GM19372 (cell line): ENCODE measurements around the gene EIF3J.
"Not testable (repeated sequence)": the region's sequence is repeated elsewhere in the genome, so short reads cannot be mapped to it uniquely, and the experiment has no call there.

Experiments used
- ATAC-seq: cut with Tn5 transposase; IDR thresholded peaks from one replicate; pipeline ENCODE4 v1.9.1; 2021; ENCODE audit warnings: mild to moderate bottlenecking, low read depth, moderate library complexity; ENCODE audit not compliant: unreplicated experiment

EIF3J gene

GRCh38 chr15:44541282-44541958 is 4.5 kb downstream of the EIF3J start:
- no peak for ATAC-seq

- ATAC-seq: no peak
These were observed 5.6 kb downstream of the EIF3J start for GRCh38 chr15:44542596-44542995.

GRCh38 chr15:44544745-44545144 is 7.8 kb downstream of the EIF3J start:
- not testable (repeated sequence) for ATAC-seq

- ATAC-seq: no peak
These were observed 9.2 kb downstream of the EIF3J start for GRCh38 chr15:44545913-44546802.

- ATAC-seq: not testable (repeated sequence)
These were observed 12.2 kb downstream of the EIF3J start for GRCh38 chr15:44549152-44549551.

GRCh38 chr15:44550256-44550655 is 13.3 kb downstream of the EIF3J start:
- ATAC-seq: no peak

GRCh38 chr15:44550734-44551133 is 13.8 kb downstream of the EIF3J start:
- ATAC-seq: no peak

- ATAC-seq: no peak
These were observed 18.2 kb downstream of the EIF3J start for GRCh38 chr15:44554934-44555723.

GRCh38 chr15:44560926-44561325 is 24.0 kb downstream of the EIF3J start:
- ATAC-seq: not testable (repeated sequence)

- ATAC-seq: no peak
These were observed 28.6 kb downstream of the EIF3J start for GRCh38 chr15:44565387-44566154.

- no peak for ATAC-seq
These were observed 29.2 kb downstream of the EIF3J start for GRCh38 chr15:44566155-44566540.

GRCh38 chr15:44568338-44568737 is 31.4 kb downstream of the EIF3J start:
- ATAC-seq: no peak

- ATAC-seq: no peak
These were observed 32.4 kb downstream of the EIF3J start for GRCh38 chr15:44569316-44569715.

- no peak for ATAC-seq
These were observed 33.4 kb downstream of the EIF3J start for GRCh38 chr15:44570361-44570760.

- ATAC-seq: no peak
These were observed 36.4 kb downstream of the EIF3J start for GRCh38 chr15:44573386-44573785.

GRCh38 chr15:44574734-44575133 is 37.8 kb downstream of the EIF3J start:
- ATAC-seq: no peak

GRCh38 chr15:44580105-44580504 is 43.2 kb downstream of the EIF3J start:
- no peak for ATAC-seq

- ATAC-seq: no peak
These were observed 47.3 kb downstream of the EIF3J start for GRCh38 chr15:44584162-44584749.

- ATAC-seq: no peak
These were observed 48.7 kb downstream of the EIF3J start for GRCh38 chr15:44585633-44586032.

- ATAC-seq: no peak
These were observed 51.6 kb downstream of the EIF3J start for GRCh38 chr15:44588541-44588940.
